GM12801 (cell line): Measurements from ENCODE around the gene FAM135A.

Source experiments
- CTCF ChIP-seq: IDR thresholded peaks from one replicate; pipeline ENCODE4 v1.5.1; 2011; ENCODE audit warnings: control low read depth; ENCODE audit not compliant: insufficient read length; ENCODE audit errors: extremely low read depth

FAM135A gene

GRCh38 chr6:70436320-70436719 lies 23.0 kb downstream of the FAM135A start:
- TF ChIP-seq CTCF = no peak

- no peak for TF ChIP-seq CTCF
Observed at GRCh38 chr6:70445001-70445400, 31.7 kb downstream of the FAM135A start.

- no peak for TF ChIP-seq CTCF
Observed at GRCh38 chr6:70456735-70457134, 43.4 kb downstream of the FAM135A start.

- TF ChIP-seq CTCF = no peak
Observed at GRCh38 chr6:70459235-70459634, 45.9 kb downstream of the FAM135A start.

- TF ChIP-seq CTCF = no peak
Observed at GRCh38 chr6:70470016-70470415, 56.7 kb downstream of the FAM135A start.

GRCh38 chr6:70474751-70475150 lies 61.4 kb downstream of the FAM135A start:
- no peak for TF ChIP-seq CTCF

- TF ChIP-seq CTCF = no peak
Observed at GRCh38 chr6:70479236-70479635, 65.9 kb downstream of the FAM135A start.

GRCh38 chr6:70489364-70489763 lies 76.1 kb downstream of the FAM135A start:
- TF ChIP-seq CTCF = no peak
